ENCODE results near the gene DST. TPM values are rescaled to one million over a fixed set of nuclear protein-coding genes. Genes with fewer than 3 reads are reported as not detected.
A peak's percentile ranks its signal among the peaks of the same experiment; 100 is the strongest.

The DST gene
- total and polyA plus RNA-seq, 7 donors: 62.5 to 791 (median 495) TPM

GRCh38 chr6:56689114-56689513 lies 46.4 kb upstream of the DST start:
- H3K4me3 ChIP-seq: peak overlapping the region in 2 of 4 donors; percentile 6 to 45
- intact Hi-C loops (cut with DNase I): no loop called here
- whole genome bisulfite sequencing, 2 donors: 52 to 63% methylated on average over 3 of the region's 3 CpGs

GRCh38 chr6:56688521-56688920 lies 45.8 kb upstream of the DST start:
- no peak for DNase-seq
- no peak for TF ChIP-seq POLR2AphosphoS5 (IDR thresholded peaks at IDR 0.05)
- no peak for TF ChIP-seq POLR2A (IDR thresholded peaks at IDR 0.05)
- no peak for TF ChIP-seq CTCF (IDR thresholded peaks at IDR 0.05)
- TF ChIP-seq EP300 (IDR thresholded peaks at IDR 0.05): no peak
- no peak overlapping the region for H3K4me3 ChIP-seq
- H3K36me3 ChIP-seq: no peaks in the 10 kb centered on the region
- no peaks in the 10 kb centered on the region for H3K9me3 ChIP-seq
- 44 to 73% methylated on average over 2 of the region's 2 CpGs for WGBS, 2 donors
- intact Hi-C loops (cut with DNase I): no loop called here
- peaks cover 0 to 79% (median 56%) of the 10 kb centered on the region in 4 donors for H3K4me1 ChIP-seq
- no peaks in the 10 kb centered on the region for H3K27me3 ChIP-seq
- H3K27ac ChIP-seq: peak overlapping the region; percentile 59 to 84 (median 82)

More at GRCh38 chr6:56689114-56689513, 46.4 kb upstream of the DST start:
- H3K9me3 ChIP-seq: no peaks in the 10 kb centered on the region
- no peaks in the 10 kb centered on the region for H3K36me3 ChIP-seq
- no peaks in the 10 kb centered on the region for H3K27me3 ChIP-seq
- DNase-seq: no peak
- H3K4me1 ChIP-seq: peaks cover 0 to 79% (median 58%) of the 10 kb centered on the region in 4 donors
- TF ChIP-seq POLR2A (IDR thresholded peaks at IDR 0.05) (no peak), POLR2AphosphoS5 (IDR thresholded peaks at IDR 0.05) (no peak), EP300 (IDR thresholded peaks at IDR 0.05) (no peak), CTCF (IDR thresholded peaks at IDR 0.05) (no peak)
- H3K27ac ChIP-seq: peak overlapping the region; percentile 59 to 84 (median 82)

GRCh38 chr6:56687551-56687950 lies 44.9 kb upstream of the DST start:
- Histone ChIP-seq H3K27ac (peak overlapping the region in 2 of 4 donors; percentile 24 to 83), H3K4me3 (no peak overlapping the region), H3K36me3 (no peaks in the 10 kb centered on the region), H3K9me3 (no peaks in the 10 kb centered on the region), H3K4me1 (peaks cover 0 to 78% (median 56%) of the 10 kb centered on the region in 4 donors), H3K27me3 (no peaks in the 10 kb centered on the region)
- 69 to 91% methylated on average over 1 of the region's 1 CpG for WGBS, 2 donors
- no peak for DNase-seq
- TF ChIP-seq CTCF (IDR thresholded peaks at IDR 0.05): no peak
- TF ChIP-seq POLR2A (IDR thresholded peaks at IDR 0.05): no peak
- no peak for TF ChIP-seq EP300 (IDR thresholded peaks at IDR 0.05)
- no peak for TF ChIP-seq POLR2AphosphoS5 (IDR thresholded peaks at IDR 0.05)
- intact Hi-C loops (cut with DNase I): no loop called here

GRCh38 chr6:56686429-56686828 lies 43.7 kb upstream of the DST start:
- Histone ChIP-seq H3K27me3 (no peaks in the 10 kb centered on the region), H3K4me3 (no peak overlapping the region), H3K4me1 (peaks cover 0 to 75% (median 56%) of the 10 kb centered on the region in 4 donors), H3K36me3 (no peaks in the 10 kb centered on the region), H3K27ac (peak overlapping the region in 1 of 4 donors; percentile 3), H3K9me3 (no peaks in the 10 kb centered on the region)
- intact Hi-C loops (cut with DNase I): no loop called here
- WGBS, 2 donors: 74 to 89% methylated on average over 2 of the region's 2 CpGs
- TF ChIP-seq POLR2AphosphoS5 (IDR thresholded peaks at IDR 0.05): no peak
- TF ChIP-seq EP300 (IDR thresholded peaks at IDR 0.05): no peak
- TF ChIP-seq CTCF (IDR thresholded peaks at IDR 0.05): no peak
- TF ChIP-seq POLR2A (IDR thresholded peaks at IDR 0.05): no peak
- no peak for DNase-seq

GRCh38 chr6:56685994-56686393 lies 43.3 kb upstream of the DST start:
- H3K4me1 ChIP-seq: peaks cover 0 to 70% (median 54%) of the 10 kb centered on the region in 4 donors
- no peak for DNase-seq

More at GRCh38 chr6:56685994-56686393, 43.3 kb upstream of the DST start:
- Histone ChIP-seq H3K4me3 (no peak overlapping the region), H3K36me3 (no peaks in the 10 kb centered on the region), H3K9me3 (no peaks in the 10 kb centered on the region), H3K27me3 (no peaks in the 10 kb centered on the region), H3K27ac (peak overlapping the region in 1 of 4 donors; percentile 59)
- 89 to 92% methylated on average over 2 of the region's 2 CpGs for WGBS, 2 donors
- no peak for TF ChIP-seq EP300 (IDR thresholded peaks at IDR 0.05)
- TF ChIP-seq POLR2AphosphoS5 (IDR thresholded peaks at IDR 0.05): no peak
- no peak for TF ChIP-seq POLR2A (IDR thresholded peaks at IDR 0.05)
- no peak for TF ChIP-seq CTCF (IDR thresholded peaks at IDR 0.05)
- intact Hi-C loops (cut with DNase I): no loop called here
